Measurements from ENCODE around the gene ERH. TPM values are rescaled to one million over a fixed set of nuclear protein-coding genes. Genes with fewer than 3 reads are reported as not detected.

ERH gene
- total RNA-seq, 1 experiment from 2014 or later: 388 TPM

- H3K4me3 ChIP-seq (ENCODE audit: low read depth, low read length): no peak overlapping the region
- ChIA-PET CTCF (no interaction called here), POLR2A (no interaction called here)
- no peaks in the 10 kb centered on the region for H3K4me1 ChIP-seq
- DNase-seq: no peak
- no peaks in the 10 kb centered on the region for H3K36me3 ChIP-seq (ENCODE audit: control insufficient read depth, insufficient read depth, low read length)
- no TSS peak for BruUV-seq (replicated peaks)
- intact Hi-C loops (cut with micrococcal nuclease; ENCODE audit: unreplicated experiment): no loop called here
- Mint-ChIP-seq H3K36me3 (ENCODE audit: insufficient read depth, unreplicated experiment) (peaks cover under 1% of the 10 kb centered on the region), H3K27ac (ENCODE audit: unreplicated experiment) (no peak overlapping the region), H3K9me3 (ENCODE audit: unreplicated experiment) (no peaks in the 10 kb centered on the region), H3K27me3 (ENCODE audit: insufficient read depth, unreplicated experiment) (no peaks in the 10 kb centered on the region), H3K4me3 (ENCODE audit: unreplicated experiment) (no peak overlapping the region), H3K4me1 (ENCODE audit: low read depth, unreplicated experiment) (peaks cover under 1% of the 10 kb centered on the region)
- H3K27me3 ChIP-seq (replicated peaks; ENCODE audit: control insufficient read depth, insufficient read depth, low read length): no peaks in the 10 kb centered on the region
- H3K9me3 ChIP-seq: no peaks in the 10 kb centered on the region
- no peak for TF ChIP-seq CTCF (IDR thresholded peaks at IDR 0.05; ENCODE audit: insufficient read depth in 1 of 2, low read depth in 1 of 2, low read length in 1 of 2, severe bottlenecking in 1 of 2, unreplicated experiment in 1 of 2)
These were observed 15.4 kb upstream of the ERH start for GRCh38 chr14:69413483-69413882.

GRCh38 chr14:69408331-69408960 is 10.3 kb upstream of the ERH start:
- POLR2A ChIA-PET: no interaction called here
- Mint-ChIP-seq H3K27me3 (ENCODE audit: insufficient read depth, unreplicated experiment) (no peaks in the 10 kb centered on the region), H3K27ac (ENCODE audit: unreplicated experiment) (no peak overlapping the region), H3K4me3 (ENCODE audit: unreplicated experiment) (no peak overlapping the region), H3K4me1 (ENCODE audit: low read depth, unreplicated experiment) (no peaks in the 10 kb centered on the region), H3K36me3 (ENCODE audit: insufficient read depth, unreplicated experiment) (peaks cover 15% of the 10 kb centered on the region), H3K9me3 (ENCODE audit: unreplicated experiment) (no peaks in the 10 kb centered on the region)
- no TSS peak for BruUV-seq (replicated peaks)
- Histone ChIP-seq H3K9me3 (no peaks in the 10 kb centered on the region), H3K4me1 (no peaks in the 10 kb centered on the region), H3K36me3 (ENCODE audit: control insufficient read depth, insufficient read depth, low read length) (no peaks in the 10 kb centered on the region), H3K27me3 (replicated peaks; ENCODE audit: control insufficient read depth, insufficient read depth, low read length) (no peaks in the 10 kb centered on the region), H3K4me3 (ENCODE audit: low read depth, low read length) (no peak overlapping the region)
- CTCF ChIA-PET: no interaction called here
- DNase-seq: no peak
- intact Hi-C loops (cut with micrococcal nuclease; ENCODE audit: unreplicated experiment): no loop called here
- TF ChIP-seq CTCF (IDR thresholded peaks at IDR 0.05; ENCODE audit: insufficient read depth in 1 of 2, low read depth in 1 of 2, low read length in 1 of 2, severe bottlenecking in 1 of 2, unreplicated experiment in 1 of 2): no peak

GRCh38 chr14:69405762-69406161 is 7.7 kb upstream of the ERH start:
- H3K27me3 ChIP-seq (replicated peaks; ENCODE audit: control insufficient read depth, insufficient read depth, low read length): no peaks in the 10 kb centered on the region
- CTCF ChIA-PET: no interaction called here
- H3K4me1 ChIP-seq: no peaks in the 10 kb centered on the region
- Mint-ChIP-seq H3K27ac (ENCODE audit: unreplicated experiment) (no peak overlapping the region), H3K4me1 (ENCODE audit: low read depth, unreplicated experiment) (peaks cover under 1% of the 10 kb centered on the region), H3K9me3 (ENCODE audit: unreplicated experiment) (no peaks in the 10 kb centered on the region), H3K36me3 (ENCODE audit: insufficient read depth, unreplicated experiment) (peaks cover 15% of the 10 kb centered on the region), H3K27me3 (ENCODE audit: insufficient read depth, unreplicated experiment) (no peaks in the 10 kb centered on the region), H3K4me3 (ENCODE audit: unreplicated experiment) (no peak overlapping the region)
- no peak overlapping the region for H3K4me3 ChIP-seq (ENCODE audit: low read depth, low read length)
- intact Hi-C loops (cut with micrococcal nuclease; ENCODE audit: unreplicated experiment): no loop called here
- H3K9me3 ChIP-seq: no peaks in the 10 kb centered on the region
- POLR2A ChIA-PET: no interaction called here
- TF ChIP-seq CTCF (IDR thresholded peaks at IDR 0.05; ENCODE audit: insufficient read depth in 1 of 2, low read depth in 1 of 2, low read length in 1 of 2, severe bottlenecking in 1 of 2, unreplicated experiment in 1 of 2): no peak
- H3K36me3 ChIP-seq (ENCODE audit: control insufficient read depth, insufficient read depth, low read length): no peaks in the 10 kb centered on the region; the same call in 1 of the 2 replicates
- DNase-seq: no peak
- BruUV-seq (replicated peaks): no TSS peak

Measured in Caco-2 (cell line).